VCaP (cell line): ENCODE results near the gene PEX11B.

ENCODE experiments used
- H3K27ac ChIP-seq: fragments of 450-650 bp; 2 replicates; pipeline ENCODE4 v1.5.1; 2017
- TF ChIP-seq, protein P1 (sequence below): fragments of 450-650 bp; conservative IDR thresholded peaks from 2 replicates; pipeline ENCODE4 v1.5.1; 2017; ENCODE audit warnings: mild to moderate bottlenecking, moderate library complexity

The PEX11B gene

DNA sequence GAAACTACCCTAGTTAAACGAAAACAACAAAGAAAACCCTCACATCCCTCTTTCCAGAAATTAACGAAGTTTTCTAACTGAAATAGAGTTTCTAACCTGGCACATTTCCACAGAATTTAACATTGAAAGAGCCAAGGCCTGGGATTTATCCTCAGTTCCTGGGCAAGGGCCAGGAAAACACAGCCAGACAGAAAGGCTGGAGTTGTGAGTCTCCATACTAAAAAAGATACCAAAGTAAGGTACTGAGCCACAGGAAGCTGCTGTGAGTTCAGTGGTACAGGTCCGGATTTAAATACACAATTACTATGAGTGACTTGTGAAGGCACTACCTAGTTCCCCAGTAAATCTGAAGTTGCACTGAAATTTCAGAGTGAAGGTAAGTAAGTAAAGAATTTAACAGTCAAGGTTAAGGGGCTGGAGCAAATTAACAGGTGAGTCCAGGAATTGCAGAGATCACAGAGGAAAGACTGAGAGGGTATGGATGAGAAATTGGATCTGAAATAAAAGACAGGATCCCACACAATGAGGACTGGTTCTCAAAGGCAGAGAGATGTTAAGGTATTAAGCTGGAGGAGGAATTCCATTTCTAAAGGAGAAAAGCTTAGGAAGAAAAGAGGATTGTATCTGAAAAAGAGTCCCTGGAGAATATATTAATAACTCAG lies 38.4 kb upstream of the PEX11B start:
- peak overlapping the region; percentile 80 for H3K27ac ChIP-seq
- TF ChIP-seq, protein P1, sequence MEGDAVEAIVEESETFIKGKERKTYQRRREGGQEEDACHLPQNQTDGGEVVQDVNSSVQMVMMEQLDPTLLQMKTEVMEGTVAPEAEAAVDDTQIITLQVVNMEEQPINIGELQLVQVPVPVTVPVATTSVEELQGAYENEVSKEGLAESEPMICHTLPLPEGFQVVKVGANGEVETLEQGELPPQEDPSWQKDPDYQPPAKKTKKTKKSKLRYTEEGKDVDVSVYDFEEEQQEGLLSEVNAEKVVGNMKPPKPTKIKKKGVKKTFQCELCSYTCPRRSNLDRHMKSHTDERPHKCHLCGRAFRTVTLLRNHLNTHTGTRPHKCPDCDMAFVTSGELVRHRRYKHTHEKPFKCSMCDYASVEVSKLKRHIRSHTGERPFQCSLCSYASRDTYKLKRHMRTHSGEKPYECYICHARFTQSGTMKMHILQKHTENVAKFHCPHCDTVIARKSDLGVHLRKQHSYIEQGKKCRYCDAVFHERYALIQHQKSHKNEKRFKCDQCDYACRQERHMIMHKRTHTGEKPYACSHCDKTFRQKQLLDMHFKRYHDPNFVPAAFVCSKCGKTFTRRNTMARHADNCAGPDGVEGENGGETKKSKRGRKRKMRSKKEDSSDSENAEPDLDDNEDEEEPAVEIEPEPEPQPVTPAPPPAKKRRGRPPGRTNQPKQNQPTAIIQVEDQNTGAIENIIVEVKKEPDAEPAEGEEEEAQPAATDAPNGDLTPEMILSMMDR: no peak

DNA sequence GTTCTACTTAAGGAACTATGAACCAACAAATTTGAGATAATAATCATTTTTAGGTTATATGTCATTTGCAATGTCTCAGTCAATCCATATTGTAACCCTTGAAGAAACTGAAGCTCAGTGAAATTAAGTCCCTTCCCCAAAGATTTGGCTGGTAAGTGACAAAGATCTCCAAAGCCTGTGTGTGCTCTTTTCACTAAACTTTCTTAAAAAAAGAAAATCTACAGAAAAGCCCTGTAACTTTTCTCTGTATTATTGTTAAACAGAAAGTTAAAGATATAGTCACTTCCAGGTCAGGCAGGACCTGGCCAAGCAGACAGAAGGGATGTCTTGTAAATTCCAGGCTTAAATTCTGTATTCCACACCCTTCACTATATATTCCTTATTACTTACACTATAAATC lies 37.8 kb upstream of the PEX11B start:
- TF ChIP-seq, protein P1: no peak
- H3K27ac ChIP-seq: peak overlapping the region; percentile 80

DNA sequence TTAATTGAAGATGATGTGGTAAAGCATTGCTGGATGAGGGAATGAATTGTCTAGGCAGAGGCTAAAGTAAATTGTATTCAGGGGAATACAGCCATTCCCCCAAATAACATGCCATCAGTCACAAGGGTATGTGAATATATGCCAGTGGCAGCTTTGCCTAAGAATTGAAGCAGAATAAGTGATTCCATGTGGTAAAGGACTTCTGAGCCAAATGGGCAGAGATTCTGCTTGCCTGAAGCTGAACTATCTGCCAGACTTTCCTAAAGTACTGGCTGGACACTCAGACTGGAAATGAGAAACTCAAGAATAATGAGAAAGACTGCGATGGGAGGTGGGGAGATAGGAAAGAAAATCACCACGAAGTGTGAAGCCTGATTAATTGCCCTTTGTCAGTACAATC lies 36.9 kb upstream of the PEX11B start:
- TF ChIP-seq, protein P1: no peak
- H3K27ac ChIP-seq: peak overlapping the region; percentile 50; the same call in 1 of the 2 replicates

DNA sequence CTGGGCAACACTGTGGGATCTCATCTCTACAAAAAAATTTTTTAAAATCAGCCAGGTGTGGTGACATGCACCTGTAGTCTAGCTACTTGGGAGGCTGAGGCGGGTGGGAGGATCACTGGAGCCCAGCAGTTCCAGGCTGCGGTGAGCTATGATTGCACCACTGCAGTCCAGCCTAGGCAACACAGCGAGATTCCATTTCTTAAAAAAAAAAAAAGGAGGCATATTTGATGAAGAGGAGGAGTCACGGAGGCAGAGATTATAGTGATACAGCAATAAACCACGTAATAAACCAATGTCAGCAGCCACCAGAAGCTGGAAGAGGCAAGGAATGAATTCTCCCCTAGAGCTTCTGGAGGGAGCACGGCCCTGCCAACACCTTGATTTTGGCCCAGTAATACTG lies 35.3 kb upstream of the PEX11B start:
- peak overlapping the region; percentile 50 for H3K27ac ChIP-seq
- TF ChIP-seq, protein P1: no peak

DNA sequence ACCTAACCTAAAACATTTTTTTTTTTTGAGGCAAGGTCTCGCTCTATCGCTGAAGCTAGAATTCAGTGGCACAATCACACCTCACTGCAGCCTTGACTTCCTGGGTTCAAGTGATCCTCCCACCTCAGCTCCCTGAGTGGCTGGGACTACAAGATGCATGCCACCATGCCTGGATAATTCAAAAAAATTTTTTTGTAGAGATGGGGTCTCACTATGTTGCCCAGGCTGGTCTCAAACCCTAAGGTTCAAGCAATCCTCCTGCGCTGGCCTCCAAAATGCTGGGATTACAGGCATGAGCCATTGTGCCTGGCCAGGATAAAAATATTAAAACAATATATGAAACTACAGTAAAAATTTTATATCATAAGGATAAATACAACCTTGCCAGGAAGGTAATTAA lies 34.4 kb upstream of the PEX11B start:
- no peak overlapping the region for H3K27ac ChIP-seq
- TF ChIP-seq, protein P1: no peak

DNA sequence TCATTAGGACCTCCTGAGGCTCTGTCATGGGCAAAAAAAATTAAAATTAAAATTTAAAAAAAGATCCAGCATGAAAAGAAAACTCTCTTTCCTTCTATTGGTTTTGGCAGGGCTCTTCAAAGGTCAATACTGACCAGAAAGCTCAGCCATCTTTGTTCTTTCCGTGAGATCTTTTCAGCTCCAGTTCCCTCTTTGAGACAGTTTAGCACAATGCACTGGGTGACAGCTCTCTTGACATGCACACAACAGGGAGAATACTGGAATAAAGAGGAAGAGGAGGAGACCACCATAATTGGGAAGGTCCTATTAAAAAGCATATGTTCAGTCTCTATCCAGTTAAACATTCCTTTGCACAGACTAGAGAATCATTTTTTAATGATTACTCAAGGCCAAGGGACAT lies 33.0 kb upstream of the PEX11B start:
- H3K27ac ChIP-seq: no peak overlapping the region
- TF ChIP-seq, protein P1: no peak

DNA sequence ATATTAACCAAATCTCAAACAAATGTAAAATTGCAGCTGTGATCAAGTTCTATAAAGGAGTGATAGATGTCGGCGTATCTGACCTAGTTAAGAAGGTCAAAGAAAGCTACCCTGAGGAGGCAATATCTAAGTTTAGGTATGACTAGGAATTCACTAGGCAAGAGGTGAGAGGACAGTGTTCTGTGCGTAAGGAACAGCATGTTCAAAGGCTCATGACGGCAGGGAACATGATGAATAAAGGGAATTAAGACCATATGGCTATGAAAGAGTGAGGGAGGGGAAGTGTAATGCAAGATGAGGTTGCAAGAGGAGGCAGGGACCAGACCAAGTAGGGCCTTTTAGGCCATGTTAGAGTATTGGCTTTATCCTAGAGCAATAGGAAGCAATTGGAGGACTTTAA lies 30.7 kb upstream of the PEX11B start:
- H3K27ac ChIP-seq: no peak overlapping the region
- TF ChIP-seq, protein P1: no peak
